ENCODE results near the gene FAM193A. TPM values are rescaled to one million over a fixed set of nuclear protein-coding genes. Genes with fewer than 3 reads are reported as not detected.

FAM193A gene
- total and polyA plus RNA-seq, 2 donors (not counting 1 experiment from before 2014, with no cell fraction given): 16.0 to 62.7 TPM

DNA sequence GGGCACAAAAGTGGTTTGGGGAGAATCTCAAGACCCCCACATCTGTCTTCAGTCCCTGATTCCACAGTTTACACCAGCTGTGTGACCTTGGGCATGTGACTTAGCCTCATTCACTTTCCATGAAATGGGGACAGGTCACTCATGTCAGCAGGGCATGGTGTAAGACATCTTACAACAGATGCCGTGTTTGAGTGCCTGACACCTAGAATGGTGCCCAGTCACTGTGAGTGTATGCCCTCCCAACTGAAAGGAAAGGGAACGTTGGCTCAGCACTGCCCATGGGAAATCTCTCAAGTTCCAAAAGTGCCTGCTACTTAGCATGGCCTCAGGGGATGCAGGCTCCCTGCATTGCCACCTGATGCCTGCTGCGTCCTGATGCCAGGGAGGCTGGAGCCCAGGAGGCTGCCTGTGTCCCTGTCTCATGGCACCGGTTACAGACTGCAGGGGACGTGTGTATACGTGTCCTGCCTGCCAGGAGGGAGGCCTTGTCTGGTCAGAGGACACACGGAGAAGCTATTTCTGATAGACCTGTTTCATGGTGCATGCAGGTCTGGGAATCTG lies 35.3 kb upstream of the FAM193A start:
- no peaks in the 10 kb centered on the region for H3K9me3 Mint-ChIP-seq (ENCODE audit: insufficient read depth)
- H3K4me3 ChIP-seq (ENCODE audit: control extremely low read depth in 1 of 5, extremely low read depth in 1 of 5, insufficient read depth in 1 of 5, low read depth in 2 of 5, low read length in 4 of 5): no peak overlapping the region
- DNase-seq (no peak), ATAC-seq (ENCODE audit: low read depth) (no peak)
- 99% methylated on average over 7 of the region's 7 CpGs for WGBS (ENCODE audit: insufficient coverage)
- H3K4me1 Mint-ChIP-seq: peaks cover 18% of the 10 kb centered on the region
- ChIA-PET POLR2A (no interaction called here), CTCF (no interaction called here)
- H3K4me3 Mint-ChIP-seq: no peak overlapping the region
- TF ChIP-seq EZH2 (IDR thresholded peaks at IDR 0.05; ENCODE audit: borderline replicate concordance, insufficient read depth, low read depth, low read length, poor library complexity, severe bottlenecking): no peak
- TF ChIP-seq, protein P1, sequence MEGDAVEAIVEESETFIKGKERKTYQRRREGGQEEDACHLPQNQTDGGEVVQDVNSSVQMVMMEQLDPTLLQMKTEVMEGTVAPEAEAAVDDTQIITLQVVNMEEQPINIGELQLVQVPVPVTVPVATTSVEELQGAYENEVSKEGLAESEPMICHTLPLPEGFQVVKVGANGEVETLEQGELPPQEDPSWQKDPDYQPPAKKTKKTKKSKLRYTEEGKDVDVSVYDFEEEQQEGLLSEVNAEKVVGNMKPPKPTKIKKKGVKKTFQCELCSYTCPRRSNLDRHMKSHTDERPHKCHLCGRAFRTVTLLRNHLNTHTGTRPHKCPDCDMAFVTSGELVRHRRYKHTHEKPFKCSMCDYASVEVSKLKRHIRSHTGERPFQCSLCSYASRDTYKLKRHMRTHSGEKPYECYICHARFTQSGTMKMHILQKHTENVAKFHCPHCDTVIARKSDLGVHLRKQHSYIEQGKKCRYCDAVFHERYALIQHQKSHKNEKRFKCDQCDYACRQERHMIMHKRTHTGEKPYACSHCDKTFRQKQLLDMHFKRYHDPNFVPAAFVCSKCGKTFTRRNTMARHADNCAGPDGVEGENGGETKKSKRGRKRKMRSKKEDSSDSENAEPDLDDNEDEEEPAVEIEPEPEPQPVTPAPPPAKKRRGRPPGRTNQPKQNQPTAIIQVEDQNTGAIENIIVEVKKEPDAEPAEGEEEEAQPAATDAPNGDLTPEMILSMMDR (IDR thresholded peaks at IDR 0.05): no peak
- intact Hi-C loops (cut with micrococcal nuclease): no loop called here
- H3K27me3 Mint-ChIP-seq: no peaks in the 10 kb centered on the region
- peaks cover 68% of the 10 kb centered on the region for H3K79me2 ChIP-seq (ENCODE audit: control insufficient read depth, insufficient read depth, low read length)
- no peak overlapping the region for H3K27ac ChIP-seq (ENCODE audit: low read length in 2 of 2)
- no peak overlapping the region for H3K9ac ChIP-seq (ENCODE audit: low read length)
- H3K27me3 ChIP-seq (replicated peaks in 1 of 4; ENCODE audit: control extremely low read depth in 1 of 4, control insufficient read depth in 3 of 4, insufficient read depth in 4 of 4, low read length in 3 of 4): no peaks in the 10 kb centered on the region
- peaks cover 16 to 20% of the 10 kb centered on the region in 2 donors for H3K4me1 ChIP-seq (ENCODE audit: control insufficient read depth in 2 of 2, insufficient read depth in 2 of 2, low read length in 2 of 2)
- H2AFZ ChIP-seq (ENCODE audit: insufficient read depth, low read depth, low read length, poor library complexity, severe bottlenecking): no peak overlapping the region
- H3K9me3 ChIP-seq (ENCODE audit: control extremely low read depth in 1 of 3, control insufficient read depth in 2 of 3, insufficient read depth in 1 of 3, low read length in 2 of 3): no peaks in the 10 kb centered on the region
- no peak overlapping the region for H3K27ac Mint-ChIP-seq
- peaks cover 8 to 73% of the 10 kb centered on the region in 2 experiments for H3K36me3 ChIP-seq (replicated peaks in 1 of 2; ENCODE audit: control extremely low read depth in 1 of 2, control insufficient read depth in 1 of 2, extremely low read depth in 1 of 2, insufficient read depth in 2 of 2, low read length in 1 of 2)
- peaks cover 66% of the 10 kb centered on the region for H4K20me1 ChIP-seq (ENCODE audit: control insufficient read depth, insufficient read depth, low read length, poor library complexity, severe bottlenecking)
- H3K4me2 ChIP-seq (replicated peaks; ENCODE audit: low read depth, low read length, poor library complexity, severe bottlenecking): no peak overlapping the region

DNA sequence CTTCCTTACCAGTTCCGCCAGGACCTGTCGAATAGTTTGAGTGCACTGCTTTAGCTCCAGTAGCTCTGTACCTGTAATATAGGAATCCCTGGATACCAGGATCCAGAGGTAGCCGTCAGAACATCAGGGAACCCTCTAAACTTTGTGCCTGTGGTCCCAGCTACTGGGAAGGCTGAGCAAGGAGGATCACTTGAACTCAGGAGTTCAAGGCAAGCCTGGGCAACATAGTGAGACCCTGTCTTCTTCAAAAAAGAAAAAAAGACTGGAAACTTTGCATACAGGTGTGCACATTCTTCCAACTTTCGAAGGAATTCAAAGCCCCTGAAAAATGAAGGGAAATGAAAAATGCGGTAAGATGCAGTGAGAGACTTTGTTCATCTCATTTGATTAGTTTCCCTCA lies 32.6 kb upstream of the FAM193A start:
- H3K9me3 ChIP-seq (ENCODE audit: control extremely low read depth in 1 of 3, control insufficient read depth in 2 of 3, insufficient read depth in 1 of 3, low read length in 2 of 3): no peaks in the 10 kb centered on the region
- no peak overlapping the region for H3K9ac ChIP-seq (ENCODE audit: low read length)
- H3K4me3 ChIP-seq (ENCODE audit: control extremely low read depth in 1 of 5, extremely low read depth in 1 of 5, insufficient read depth in 1 of 5, low read depth in 2 of 5, low read length in 4 of 5): no peak overlapping the region
- POLR2A ChIA-PET: no interaction called here
- Mint-ChIP-seq H3K27me3 (no peaks in the 10 kb centered on the region), H3K4me3 (no peak overlapping the region), H3K4me1 (peaks cover 1% of the 10 kb centered on the region), H3K9me3 (ENCODE audit: insufficient read depth) (no peaks in the 10 kb centered on the region), H3K27ac (no peak overlapping the region)
- H3K4me2 ChIP-seq (replicated peaks; ENCODE audit: low read depth, low read length, poor library complexity, severe bottlenecking): no peak overlapping the region
- H3K36me3 ChIP-seq (replicated peaks in 1 of 2; ENCODE audit: control extremely low read depth in 1 of 2, control insufficient read depth in 1 of 2, extremely low read depth in 1 of 2, insufficient read depth in 2 of 2, low read length in 1 of 2): peaks cover 6 to 74% of the 10 kb centered on the region in 2 experiments
- H4K20me1 ChIP-seq (ENCODE audit: control insufficient read depth, insufficient read depth, low read length, poor library complexity, severe bottlenecking): peaks cover 61% of the 10 kb centered on the region
- ATAC-seq (ENCODE audit: low read depth) (no peak), DNase-seq (no peak)
- H3K27me3 ChIP-seq (replicated peaks in 1 of 4; ENCODE audit: control extremely low read depth in 1 of 4, control insufficient read depth in 3 of 4, insufficient read depth in 4 of 4, low read length in 3 of 4): no peaks in the 10 kb centered on the region
- 94% methylated on average over 3 of the region's 5 CpGs for WGBS (ENCODE audit: insufficient coverage)
- no peaks in the 10 kb centered on the region for H3K4me1 ChIP-seq (ENCODE audit: control insufficient read depth in 2 of 2, insufficient read depth in 2 of 2, low read length in 2 of 2)
- H3K27ac ChIP-seq (ENCODE audit: low read length in 2 of 2): no peak overlapping the region
- intact Hi-C loops (cut with micrococcal nuclease): no loop called here
- peaks cover 79% of the 10 kb centered on the region for H3K79me2 ChIP-seq (ENCODE audit: control insufficient read depth, insufficient read depth, low read length)
- CTCF ChIA-PET: interaction anchor here (1.8 kb wide), 1 partner anchor 284 kb away, joined by 5 read pairs; no protein-coding TSS in a partner anchor
- TF ChIP-seq, protein P1 (IDR thresholded peaks at IDR 0.05): no peak
- no peak for TF ChIP-seq EZH2 (IDR thresholded peaks at IDR 0.05; ENCODE audit: borderline replicate concordance, insufficient read depth, low read depth, low read length, poor library complexity, severe bottlenecking)
- H2AFZ ChIP-seq (ENCODE audit: insufficient read depth, low read depth, low read length, poor library complexity, severe bottlenecking): no peak overlapping the region

All from B cell (primary cell).